ENCODE data around the gene MRPS18A. TPM values are rescaled to one million over a fixed set of nuclear protein-coding genes. Genes with fewer than 3 reads are reported as not detected.
A peak's percentile ranks its signal among the peaks of the same experiment; 100 is the strongest.

The MRPS18A gene
- total and polyA plus RNA-seq, 2 of the 13 experiments (the other 11 are each of a cell fraction or from before 2014, with no cell fraction given) = 87.8 to 89.1 TPM

GRCh38 chr6:43636308-43636659, 51.3 kb downstream of the MRPS18A start:
- H3K27ac ChIP-seq (ENCODE audit: extremely low read length, insufficient read depth, low read length) = peak overlapping the region; percentile 68
- ChIA-PET CTCF (ENCODE audit: low intra/inter-chr PET ratio, low total read pairs) (no interaction called here), POLR2A (interaction anchor here (0.6 to 2.6 kb wide), 10 partner anchors 9 to 1693 kb away, joined by 3 to 32 read pairs (median 6); partner anchors contain the start of genes POLH, RSPH9 and XPO5)
- BruUV-seq (replicated peaks) = no TSS peak
- ATAC-seq (peak; percentile 38), FAIRE-seq (no peak), DNase-seq (ENCODE audit: low spot score) (no peak)
- H3K79me2 ChIP-seq (ENCODE audit: insufficient read depth, low read length) = peaks cover 30% of the 10 kb centered on the region
- peak overlapping the region; percentile 83 to 98 (median 88) for H3K4me3 ChIP-seq (replicated peaks in 1 of 3; ENCODE audit: insufficient read depth in 1 of 3, low read depth in 2 of 3, low read length in 3 of 3)
- H3K4me2 ChIP-seq (ENCODE audit: low read depth, low read length) = peak overlapping the region; percentile 98
- intact Hi-C loops (cut with micrococcal nuclease; ENCODE audit: unreplicated experiment) = no loop called here
- H3K9me3 ChIP-seq (ENCODE audit: low read length) = no peaks in the 10 kb centered on the region
- H4K20me1 ChIP-seq (ENCODE audit: insufficient read depth, low read length) = no peaks in the 10 kb centered on the region
- peak overlapping the region; percentile 91 for H3K9ac ChIP-seq (ENCODE audit: insufficient read depth, low read depth, low read length)
- 8% methylated on average over 7 of the region's 7 CpGs for WGBS (ENCODE audit: low lambda C conversion rate)
- in situ Hi-C loops (cut with HindIII; ENCODE audit: extremely low pct_ligation_motif_present, low pct_unique_long_range_greater_than_20kb) = no loop called here
- H3K36me3 ChIP-seq (replicated peaks in 1 of 2; ENCODE audit: control insufficient read depth in 1 of 2, insufficient read depth in 2 of 2, low read length in 2 of 2) = peaks cover 10 to 26% of the 10 kb centered on the region in 2 experiments; a peak in 4 of 5 replicates
- H2AFZ ChIP-seq (ENCODE audit: low read length) = no peak overlapping the region
- no peaks in the 10 kb centered on the region; a peak in 1 of 5 replicates for H3K27me3 ChIP-seq (ENCODE audit: control insufficient read depth in 1 of 2, insufficient read depth in 2 of 2, low read length in 2 of 2)
- H3K4me1 ChIP-seq (ENCODE audit: insufficient read depth, low read length) = peaks cover 40% of the 10 kb centered on the region
- TF ChIP-seq ZNF484 (CRISPR knock-in tag; IDR thresholded peaks at IDR 0.05; ENCODE audit: borderline replicate concordance, low read depth) (0 out of 2 replicates have a peak, but pooled peaks have one; percentile 14), ZSCAN20 (CRISPR knock-in tag; IDR thresholded peaks at IDR 0.05; ENCODE audit: borderline replicate concordance) (no peak), ZNF331 (CRISPR knock-in tag; IDR thresholded peaks at IDR 0.05) (no peak), ZIK1 (CRISPR knock-in tag; IDR thresholded peaks at IDR 0.05; ENCODE audit: borderline replicate concordance, low read depth) (no peak; the same call in 1 of the 2 replicates), ELF4 (CRISPR knock-in tag; IDR thresholded peaks at IDR 0.05; ENCODE audit: borderline replicate concordance) (peak; percentile 4; the same call in 1 of the 2 replicates), THAP11 (CRISPR knock-in tag; IDR thresholded peaks at IDR 0.05) (no peak), JUN (CRISPR knock-in tag; IDR thresholded peaks at IDR 0.05) (no peak), NR1H2 (CRISPR knock-in tag; IDR thresholded peaks at IDR 0.05; ENCODE audit: borderline replicate concordance, low read depth) (no peak), ZNF709 (CRISPR knock-in tag; IDR thresholded peaks at IDR 0.05) (peak; percentile 43; the same call in 1 of the 2 replicates), SNAI1 (CRISPR knock-in tag; IDR thresholded peaks at IDR 0.05; ENCODE audit: borderline replicate concordance) (no peak), ZNF430 (CRISPR knock-in tag; IDR thresholded peaks at IDR 0.05) (0 out of 2 replicates have a peak, but pooled peaks have one; percentile 8), RFX1 (IDR thresholded peaks at IDR 0.05) (no peak), MNT (IDR thresholded peaks at IDR 0.05) (no peak)
- TF ChIP-seq, protein P1, sequence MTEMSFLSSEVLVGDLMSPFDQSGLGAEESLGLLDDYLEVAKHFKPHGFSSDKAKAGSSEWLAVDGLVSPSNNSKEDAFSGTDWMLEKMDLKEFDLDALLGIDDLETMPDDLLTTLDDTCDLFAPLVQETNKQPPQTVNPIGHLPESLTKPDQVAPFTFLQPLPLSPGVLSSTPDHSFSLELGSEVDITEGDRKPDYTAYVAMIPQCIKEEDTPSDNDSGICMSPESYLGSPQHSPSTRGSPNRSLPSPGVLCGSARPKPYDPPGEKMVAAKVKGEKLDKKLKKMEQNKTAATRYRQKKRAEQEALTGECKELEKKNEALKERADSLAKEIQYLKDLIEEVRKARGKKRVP (CRISPR knock-in tag; IDR thresholded peaks at IDR 0.05) = 0 out of 4 replicates have a peak, but pooled peaks of 1 of the 2 experiments have one; percentile 14
- TF ChIP-seq, protein P2, sequence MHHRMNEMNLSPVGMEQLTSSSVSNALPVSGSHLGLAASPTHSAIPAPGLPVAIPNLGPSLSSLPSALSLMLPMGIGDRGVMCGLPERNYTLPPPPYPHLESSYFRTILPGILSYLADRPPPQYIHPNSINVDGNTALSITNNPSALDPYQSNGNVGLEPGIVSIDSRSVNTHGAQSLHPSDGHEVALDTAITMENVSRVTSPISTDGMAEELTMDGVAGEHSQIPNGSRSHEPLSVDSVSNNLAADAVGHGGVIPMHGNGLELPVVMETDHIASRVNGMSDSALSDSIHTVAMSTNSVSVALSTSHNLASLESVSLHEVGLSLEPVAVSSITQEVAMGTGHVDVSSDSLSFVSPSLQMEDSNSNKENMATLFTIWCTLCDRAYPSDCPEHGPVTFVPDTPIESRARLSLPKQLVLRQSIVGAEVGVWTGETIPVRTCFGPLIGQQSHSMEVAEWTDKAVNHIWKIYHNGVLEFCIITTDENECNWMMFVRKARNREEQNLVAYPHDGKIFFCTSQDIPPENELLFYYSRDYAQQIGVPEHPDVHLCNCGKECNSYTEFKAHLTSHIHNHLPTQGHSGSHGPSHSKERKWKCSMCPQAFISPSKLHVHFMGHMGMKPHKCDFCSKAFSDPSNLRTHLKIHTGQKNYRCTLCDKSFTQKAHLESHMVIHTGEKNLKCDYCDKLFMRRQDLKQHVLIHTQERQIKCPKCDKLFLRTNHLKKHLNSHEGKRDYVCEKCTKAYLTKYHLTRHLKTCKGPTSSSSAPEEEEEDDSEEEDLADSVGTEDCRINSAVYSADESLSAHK (CRISPR knock-in tag; IDR thresholded peaks at IDR 0.05; ENCODE audit: borderline replicate concordance) = 0 out of 2 replicates have a peak, but pooled peaks have one; percentile 12
- TF ChIP-seq, protein P3, sequence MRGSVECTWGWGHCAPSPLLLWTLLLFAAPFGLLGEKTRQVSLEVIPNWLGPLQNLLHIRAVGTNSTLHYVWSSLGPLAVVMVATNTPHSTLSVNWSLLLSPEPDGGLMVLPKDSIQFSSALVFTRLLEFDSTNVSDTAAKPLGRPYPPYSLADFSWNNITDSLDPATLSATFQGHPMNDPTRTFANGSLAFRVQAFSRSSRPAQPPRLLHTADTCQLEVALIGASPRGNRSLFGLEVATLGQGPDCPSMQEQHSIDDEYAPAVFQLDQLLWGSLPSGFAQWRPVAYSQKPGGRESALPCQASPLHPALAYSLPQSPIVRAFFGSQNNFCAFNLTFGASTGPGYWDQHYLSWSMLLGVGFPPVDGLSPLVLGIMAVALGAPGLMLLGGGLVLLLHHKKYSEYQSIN (CRISPR knock-in tag; IDR thresholded peaks at IDR 0.05; ENCODE audit: borderline replicate concordance) = 0 out of 2 replicates have a peak, but pooled peaks have one; percentile 7

Data from HepG2 (cell line).